BE2C (cell line): ENCODE measurements around the gene ADGRB3.

Experiments used
- DNase-seq: peaks from one replicate; pipeline ENCODE4 v3.0.0-alpha.2; 2020
- H3K27me3 ChIP-seq: fragments of 250-450 bp; sonication (Bioruptor Pico); 2 replicates; pipeline ENCODE4 v1.5.1; 2020; ENCODE audit warnings: mild to moderate bottlenecking
- H3K36me3 ChIP-seq: fragments of 250-450 bp; sonication (Bioruptor Pico); 2 replicates; pipeline ENCODE4 v1.5.1; 2020; ENCODE audit warnings: mild to moderate bottlenecking
- H3K4me1 ChIP-seq: fragments of 250-450 bp; sonication (Bioruptor Pico); 2 replicates; pipeline ENCODE4 v1.5.1; 2020
- H3K4me3 ChIP-seq: 2 replicates; pipeline ENCODE4 v1.5.1; 2011; ENCODE audit warnings: low read depth, low read length
- H3K9me3 ChIP-seq: fragments of 250-450 bp; sonication (Bioruptor Pico); 2 replicates; pipeline ENCODE4 v1.5.1; 2020
- CTCF ChIP-seq: IDR thresholded peaks from 2 replicates; pipeline ENCODE4 v1.5.1; 2012; ENCODE audit warnings: mild to moderate bottlenecking, low read depth, low read length

Gene ADGRB3

GRCh38 chr6:68651011-68651985, 16.2 kb downstream of the ADGRB3 start:
- DNase-seq: no peak
- no peaks in the 10 kb centered on the region; the same call in 1 of the 2 replicates for H3K36me3 ChIP-seq

DNA sequence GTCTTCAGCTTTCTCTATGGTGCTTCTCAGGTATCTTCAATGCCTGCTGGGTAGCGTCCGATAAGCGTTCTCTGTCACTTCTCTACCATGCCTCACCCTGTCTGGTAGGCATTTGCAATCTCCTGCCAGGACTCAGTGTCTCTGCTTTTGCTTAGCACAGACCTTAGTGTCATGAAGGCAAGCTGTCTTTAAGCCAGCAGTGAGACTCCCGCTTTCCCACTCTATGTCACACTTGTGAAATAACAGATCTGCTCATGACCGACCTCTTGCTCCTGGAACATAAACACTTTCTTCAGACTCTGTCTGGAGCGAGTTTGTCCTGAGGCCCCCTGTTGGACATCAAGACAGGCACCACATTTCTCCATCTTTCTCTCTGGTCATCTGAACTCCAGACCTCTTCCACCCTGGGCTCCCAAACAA, 17.0 kb downstream of the ADGRB3 start:
- Histone ChIP-seq H3K4me3 (no peak overlapping the region), H3K9me3 (no peaks in the 10 kb centered on the region; the same call in 1 of the 2 replicates), H3K27me3 (no peaks in the 10 kb centered on the region), H3K4me1 (peaks cover 20% of the 10 kb centered on the region), H3K36me3 (no peaks in the 10 kb centered on the region; the same call in 1 of the 2 replicates)
- peak; percentile 55 for TF ChIP-seq CTCF
- no peak for DNase-seq

More at GRCh38 chr6:68651011-68651985, 16.2 kb downstream of the ADGRB3 start:
- no peaks in the 10 kb centered on the region for H3K27me3 ChIP-seq
- no peak for TF ChIP-seq CTCF
- no peaks in the 10 kb centered on the region; the same call in 1 of the 2 replicates for H3K9me3 ChIP-seq
- no peak overlapping the region for H3K4me3 ChIP-seq
- H3K4me1 ChIP-seq: peaks cover 15% of the 10 kb centered on the region

- H3K36me3 ChIP-seq: no peaks in the 10 kb centered on the region; the same call in 1 of the 2 replicates
- no peak for TF ChIP-seq CTCF
- no peaks in the 10 kb centered on the region for H3K27me3 ChIP-seq
- no peaks in the 10 kb centered on the region; the same call in 1 of the 2 replicates for H3K9me3 ChIP-seq
- H3K4me3 ChIP-seq: no peak overlapping the region
- no peak for DNase-seq
- H3K4me1 ChIP-seq: peaks cover 22% of the 10 kb centered on the region
Observed at GRCh38 chr6:68653074-68653705, 18.1 kb downstream of the ADGRB3 start.

DNA sequence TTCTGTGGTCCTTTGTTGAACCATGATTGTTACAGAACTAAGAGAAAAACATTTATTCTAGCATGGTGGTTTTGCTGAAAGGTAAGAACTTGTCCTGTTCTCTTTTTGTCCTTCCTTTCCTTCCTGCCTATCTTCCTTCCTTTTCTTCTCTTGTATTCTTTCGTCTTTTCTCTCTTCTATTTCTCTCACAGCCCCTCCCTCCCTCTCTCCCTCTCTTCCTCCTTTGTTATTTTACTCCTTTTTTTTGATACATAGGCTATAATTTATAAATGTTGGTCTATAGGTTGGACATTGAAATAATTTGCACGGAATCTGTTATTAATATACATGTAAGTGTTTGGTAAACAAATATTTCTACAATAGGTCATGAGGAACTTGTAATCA, 18.6 kb downstream of the ADGRB3 start:
- no peak for DNase-seq
- no peak for TF ChIP-seq CTCF
- Histone ChIP-seq H3K36me3 (no peaks in the 10 kb centered on the region; the same call in 1 of the 2 replicates), H3K4me3 (no peak overlapping the region), H3K9me3 (no peaks in the 10 kb centered on the region; the same call in 1 of the 2 replicates), H3K27me3 (no peaks in the 10 kb centered on the region), H3K4me1 (peaks cover 25% of the 10 kb centered on the region)

DNA sequence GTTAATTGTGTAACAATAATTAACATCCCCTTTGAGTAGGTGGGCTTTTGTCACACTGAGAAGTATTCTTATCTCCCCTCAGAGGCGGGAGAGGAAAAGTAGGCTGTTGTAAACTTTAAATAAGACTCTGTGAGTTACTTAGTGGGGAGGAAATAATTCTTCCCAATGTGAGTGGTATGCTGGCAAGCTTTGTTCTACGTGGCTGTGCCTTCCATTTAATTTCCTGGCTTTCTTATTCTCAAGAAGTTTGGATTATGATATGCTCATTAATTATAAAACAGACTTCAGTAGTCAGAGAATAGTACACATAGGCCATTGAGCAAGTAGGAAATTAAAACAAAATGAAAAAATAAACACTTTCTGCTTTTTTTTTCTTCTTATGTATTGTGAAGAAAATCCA, 19.1 kb downstream of the ADGRB3 start:
- no peak for DNase-seq
- H3K9me3 ChIP-seq: no peaks in the 10 kb centered on the region; the same call in 1 of the 2 replicates
- TF ChIP-seq CTCF: no peak
- no peak overlapping the region for H3K4me3 ChIP-seq
- no peaks in the 10 kb centered on the region for H3K27me3 ChIP-seq
- H3K4me1 ChIP-seq: peaks cover 25% of the 10 kb centered on the region
- no peaks in the 10 kb centered on the region; the same call in 1 of the 2 replicates for H3K36me3 ChIP-seq
